ENCODE results near the gene DPYSL4. TPM values are rescaled to one million over a fixed set of nuclear protein-coding genes. Genes with fewer than 3 reads are reported as not detected.

The DPYSL4 gene
- total and polyA plus RNA-seq, 7 donors = 0.30 to 1.4 (median 0.82) TPM

GRCh38 chr10:132139526-132139925 is 47.2 kb upstream of the DPYSL4 start:
- no peaks in the 10 kb centered on the region for H3K27me3 ChIP-seq (ENCODE audit: insufficient read depth in 3 of 3, low read length in 2 of 3)
- H3K27ac ChIP-seq = no peak overlapping the region
- no peak overlapping the region for H3K4me3 ChIP-seq
- TF ChIP-seq, protein P1, sequence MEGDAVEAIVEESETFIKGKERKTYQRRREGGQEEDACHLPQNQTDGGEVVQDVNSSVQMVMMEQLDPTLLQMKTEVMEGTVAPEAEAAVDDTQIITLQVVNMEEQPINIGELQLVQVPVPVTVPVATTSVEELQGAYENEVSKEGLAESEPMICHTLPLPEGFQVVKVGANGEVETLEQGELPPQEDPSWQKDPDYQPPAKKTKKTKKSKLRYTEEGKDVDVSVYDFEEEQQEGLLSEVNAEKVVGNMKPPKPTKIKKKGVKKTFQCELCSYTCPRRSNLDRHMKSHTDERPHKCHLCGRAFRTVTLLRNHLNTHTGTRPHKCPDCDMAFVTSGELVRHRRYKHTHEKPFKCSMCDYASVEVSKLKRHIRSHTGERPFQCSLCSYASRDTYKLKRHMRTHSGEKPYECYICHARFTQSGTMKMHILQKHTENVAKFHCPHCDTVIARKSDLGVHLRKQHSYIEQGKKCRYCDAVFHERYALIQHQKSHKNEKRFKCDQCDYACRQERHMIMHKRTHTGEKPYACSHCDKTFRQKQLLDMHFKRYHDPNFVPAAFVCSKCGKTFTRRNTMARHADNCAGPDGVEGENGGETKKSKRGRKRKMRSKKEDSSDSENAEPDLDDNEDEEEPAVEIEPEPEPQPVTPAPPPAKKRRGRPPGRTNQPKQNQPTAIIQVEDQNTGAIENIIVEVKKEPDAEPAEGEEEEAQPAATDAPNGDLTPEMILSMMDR (IDR thresholded peaks at IDR 0.05) = no peak
- 79 to 86% (median 79%) methylated on average over 10 of the region's 10 CpGs for WGBS, 3 donors
- ATAC-seq (no peak), DNase-seq (peak in 1 of 2 donors; percentile 45)
- H3K36me3 ChIP-seq (ENCODE audit: insufficient read depth in 1 of 2, low read depth in 1 of 2) = no peaks in the 10 kb centered on the region
- intact Hi-C loops (cut with DNase I) = no loop called here
- H3K4me1 ChIP-seq = no peaks in the 10 kb centered on the region
- no peaks in the 10 kb centered on the region for H3K9me3 ChIP-seq

DNA sequence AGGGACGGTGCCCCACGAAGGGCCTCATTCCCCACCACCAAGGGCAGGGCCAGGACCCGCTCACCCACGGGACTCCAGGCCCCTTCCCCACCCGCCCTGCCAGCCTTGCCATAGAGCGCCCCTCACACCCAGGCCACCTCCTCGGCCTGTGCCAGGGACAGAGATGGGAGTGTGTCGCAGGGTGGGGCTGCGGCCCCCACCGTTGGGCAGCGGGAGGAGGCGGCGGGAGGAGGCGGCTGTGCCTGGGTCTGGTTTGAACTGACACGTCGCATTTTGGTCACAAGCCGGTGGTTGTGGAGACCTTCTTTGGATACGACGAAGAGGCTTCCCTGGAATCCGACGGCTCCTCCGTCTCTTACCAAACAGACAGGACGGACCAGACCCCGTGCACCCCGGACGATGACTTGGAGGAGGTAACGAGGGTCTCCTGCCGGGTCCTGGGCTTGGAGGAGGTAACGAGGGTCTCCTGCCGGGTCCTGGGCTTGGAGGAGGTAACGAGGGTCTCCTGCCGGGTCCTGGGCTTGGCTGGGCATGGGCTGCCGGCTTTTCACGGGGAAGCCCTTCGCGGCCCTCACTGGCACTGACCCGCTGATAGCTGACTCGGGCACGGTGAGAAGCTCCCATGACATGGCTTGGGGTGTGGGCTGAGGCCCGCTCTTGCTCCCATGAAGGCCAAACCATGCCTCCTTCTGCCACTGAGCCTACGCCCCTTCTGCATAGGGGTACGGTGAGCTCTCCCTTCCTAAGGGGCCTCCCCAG is 46.4 kb upstream of the DPYSL4 start:
- 92 to 96% (median 92%) methylated on average over 40 to 42 of the region's 42 CpGs for WGBS, 3 donors
- no peaks in the 10 kb centered on the region for H3K36me3 ChIP-seq (ENCODE audit: insufficient read depth in 1 of 2, low read depth in 1 of 2)
- H3K9me3 ChIP-seq = no peaks in the 10 kb centered on the region
- DNase-seq = peak in 1 of 2 donors; percentile 40
- TF ChIP-seq, protein P1 (IDR thresholded peaks at IDR 0.05) = no peak
- no peak for ATAC-seq
- no peak overlapping the region for H3K27ac ChIP-seq
- no peaks in the 10 kb centered on the region for H3K4me1 ChIP-seq
- H3K4me3 ChIP-seq = no peak overlapping the region
- no peaks in the 10 kb centered on the region for H3K27me3 ChIP-seq (ENCODE audit: insufficient read depth in 3 of 3, low read length in 2 of 3)
- intact Hi-C loops (cut with DNase I) = loop anchor here (5.0 to 10.0 kb wide), 3 partner anchors 103 to 253 kb away; no protein-coding TSS in a partner anchor

- no peak for DNase-seq
- no peak overlapping the region for H3K27ac ChIP-seq
- TF ChIP-seq, protein P1 (IDR thresholded peaks at IDR 0.05) = no peak
- 89 to 92% (median 90%) methylated on average over 7 of the region's 7 CpGs for WGBS, 3 donors
- H3K9me3 ChIP-seq = no peaks in the 10 kb centered on the region
- no peak overlapping the region for H3K4me3 ChIP-seq
- ATAC-seq = no peak
- no peaks in the 10 kb centered on the region for H3K4me1 ChIP-seq
- H3K36me3 ChIP-seq (ENCODE audit: insufficient read depth in 1 of 2, low read depth in 1 of 2) = no peaks in the 10 kb centered on the region
- intact Hi-C loops (cut with DNase I) = loop anchor here (5.0 to 10.0 kb wide), 3 partner anchors 104 to 254 kb away; no protein-coding TSS in a partner anchor
- H3K27me3 ChIP-seq (ENCODE audit: insufficient read depth in 3 of 3, low read length in 2 of 3) = no peaks in the 10 kb centered on the region
These were observed 45.7 kb upstream of the DPYSL4 start for GRCh38 chr10:132141076-132141475.

- no peaks in the 10 kb centered on the region for H3K4me1 ChIP-seq
- H3K36me3 ChIP-seq (ENCODE audit: insufficient read depth in 1 of 2, low read depth in 1 of 2) = no peaks in the 10 kb centered on the region
- no peak overlapping the region for H3K27ac ChIP-seq
- TF ChIP-seq, protein P1 (IDR thresholded peaks at IDR 0.05) = no peak
- no peak for ATAC-seq
- H3K27me3 ChIP-seq (ENCODE audit: insufficient read depth in 3 of 3, low read length in 2 of 3) = no peaks in the 10 kb centered on the region
- no peaks in the 10 kb centered on the region for H3K9me3 ChIP-seq
- intact Hi-C loops (cut with DNase I) = loop anchor here (2.0 to 10.0 kb wide), 4 partner anchors 104 to 257 kb away; no protein-coding TSS in a partner anchor
- peak; percentile 11 to 55 for DNase-seq
- no peak overlapping the region for H3K4me3 ChIP-seq
- WGBS, 3 donors = 87 to 88% (median 87%) methylated on average over 28 to 32 of the region's 32 CpGs
These were observed 45.0 kb upstream of the DPYSL4 start for GRCh38 chr10:132141526-132142395.
